HUES64 (cell line): Measurements from ENCODE around the gene MAP2K5.

ENCODE experiments used
- H3K27ac ChIP-seq: 2 replicates; pipeline ENCODE4 v1.7.0; 2013; ENCODE audit warnings: low read depth, low read length, inconsistent platforms
- H3K27me3 ChIP-seq: 2 replicates; pipeline ENCODE4 v1.6.1; 2013; ENCODE audit warnings: mild to moderate bottlenecking, low read length; ENCODE audit not compliant: insufficient read depth
- H3K36me3 ChIP-seq: 2 replicates; pipeline ENCODE4 v1.6.1; 2013; ENCODE audit warnings: mild to moderate bottlenecking, low read length; ENCODE audit not compliant: insufficient read depth
- H3K4me1 ChIP-seq: 2 replicates; pipeline ENCODE4 v1.6.1; 2013; ENCODE audit warnings: mild to moderate bottlenecking, low read length, moderate library complexity; ENCODE audit not compliant: insufficient read depth
- H3K4me3 ChIP-seq: 2 replicates; pipeline ENCODE4 v1.5.1; 2013; ENCODE audit warnings: mild to moderate bottlenecking, low read length, moderate library complexity
- H3K9ac ChIP-seq: 2 replicates; pipeline ENCODE4 v1.6.1; 2013; ENCODE audit warnings: mild to moderate bottlenecking, low read depth, low read length
- H3K9me3 ChIP-seq: 2 replicates; pipeline ENCODE4 v1.6.1; 2013; ENCODE audit warnings: low read depth, low read length; ENCODE audit not compliant: insufficient read depth
- WGBS: fragments of 150-250, 120-280 bp; methylation state at CpG from one replicate; pipeline ENCODE4 v1.1.7; 2013; ENCODE audit warnings: missing lambda C conversion rate; 5-methylcytosine and 5-hydroxymethylcytosine counted together

MAP2K5 gene

GRCh38 chr15:67850994-67851571 is 308.6 kb downstream of the MAP2K5 start:
- Histone ChIP-seq H3K9me3 (peaks cover 4% of the 10 kb centered on the region; the same call in 1 of the 2 replicates), H3K36me3 (no peaks in the 10 kb centered on the region), H3K9ac (no peak overlapping the region), H3K27me3 (no peaks in the 10 kb centered on the region), H3K4me3 (no peak overlapping the region), H3K27ac (no peak overlapping the region), H3K4me1 (peaks cover 22% of the 10 kb centered on the region; the same call in 1 of the 2 replicates)
- 74% methylated on average over 3 of the region's 4 CpGs for WGBS

GRCh38 chr15:67852418-67852817 is 309.9 kb downstream of the MAP2K5 start:
- Histone ChIP-seq H3K36me3 (no peaks in the 10 kb centered on the region), H3K27ac (no peak overlapping the region), H3K4me1 (peaks cover 22% of the 10 kb centered on the region; the same call in 1 of the 2 replicates), H3K9me3 (peaks cover 4% of the 10 kb centered on the region; the same call in 1 of the 2 replicates), H3K27me3 (no peaks in the 10 kb centered on the region), H3K4me3 (no peak overlapping the region), H3K9ac (no peak overlapping the region)
- WGBS, result 78% methylated on average over 3 of the region's 3 CpGs

GRCh38 chr15:67853454-67853853 is 311.0 kb downstream of the MAP2K5 start:
- 78% methylated on average over 2 of the region's 3 CpGs for WGBS
- peaks cover 4% of the 10 kb centered on the region; the same call in 1 of the 2 replicates for H3K9me3 ChIP-seq
- no peak overlapping the region for H3K27ac ChIP-seq
- no peaks in the 10 kb centered on the region for H3K36me3 ChIP-seq
- H3K4me1 ChIP-seq, result peaks cover 22% of the 10 kb centered on the region; the same call in 1 of the 2 replicates
- H3K27me3 ChIP-seq, result no peaks in the 10 kb centered on the region
- no peak overlapping the region for H3K4me3 ChIP-seq
- H3K9ac ChIP-seq, result no peak overlapping the region

- 95% methylated on average over 1 of the region's 1 CpG for WGBS
- Histone ChIP-seq H3K9ac (no peak overlapping the region), H3K27ac (no peak overlapping the region), H3K4me3 (no peak overlapping the region), H3K4me1 (peaks cover 22% of the 10 kb centered on the region; the same call in 1 of the 2 replicates), H3K9me3 (peaks cover 3% of the 10 kb centered on the region; the same call in 1 of the 2 replicates), H3K36me3 (no peaks in the 10 kb centered on the region), H3K27me3 (no peaks in the 10 kb centered on the region)
Observed at GRCh38 chr15:67854358-67854757, 311.9 kb downstream of the MAP2K5 start.

DNA sequence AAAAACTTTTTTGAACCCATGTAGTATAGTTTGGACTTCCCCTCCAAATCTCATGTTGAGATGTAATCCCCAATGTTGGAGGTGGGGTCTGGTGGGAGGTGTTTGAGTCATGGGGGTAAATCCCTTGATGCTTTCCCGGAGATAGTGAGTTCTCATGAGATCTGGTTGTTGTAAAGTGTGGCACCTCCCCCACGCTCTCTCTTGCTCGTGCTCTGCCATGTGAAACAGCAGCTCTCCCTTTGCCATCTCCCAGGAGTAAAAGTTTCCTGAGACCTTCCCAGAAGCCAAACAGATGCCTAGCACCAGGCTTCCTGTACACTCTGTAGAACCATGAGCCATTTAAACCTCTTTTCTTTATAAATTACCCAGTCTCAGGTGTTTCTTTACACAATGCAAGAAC is 313.3 kb downstream of the MAP2K5 start:
- Histone ChIP-seq H3K4me1 (peaks cover 18% of the 10 kb centered on the region; the same call in 1 of the 2 replicates), H3K9ac (no peak overlapping the region), H3K27ac (no peak overlapping the region), H3K4me3 (no peak overlapping the region), H3K27me3 (no peaks in the 10 kb centered on the region), H3K36me3 (no peaks in the 10 kb centered on the region), H3K9me3 (no peaks in the 10 kb centered on the region)
- WGBS, result 73% methylated on average over 3 of the region's 3 CpGs
